Stimulated activated naive CD8-positive, alpha-beta T cell treated with anti-CD3 and anti-CD28 coated beads, Interleukin-15, Interleukin-2, amounts not matched to agents 100 ng/mL and 50 ng/mL, for 24 hours (primary cell): ENCODE data around the gene CSTPP1.
"Not testable (repeated sequence)": the region's sequence is repeated elsewhere in the genome, so short reads cannot be mapped to it uniquely, and the experiment has no call there.

Experiments used
- H3K27ac Mint-ChIP-seq: one replicate; pipeline ENCODE4 v1.8.0; 2021; ENCODE audit warnings: mild to moderate bottlenecking, mixed read lengths
- H3K27me3 Mint-ChIP-seq: one replicate; pipeline ENCODE4 v1.8.0; 2021; ENCODE audit warnings: mixed read lengths
- H3K36me3 Mint-ChIP-seq: one replicate; pipeline ENCODE4 v1.8.0; 2021; ENCODE audit warnings: low read depth, mixed read lengths
- H3K4me1 Mint-ChIP-seq: one replicate; pipeline ENCODE4 v1.8.0; 2021; ENCODE audit warnings: low read depth, mixed read lengths
- H3K4me3 Mint-ChIP-seq: one replicate; pipeline ENCODE4 v1.8.0; 2021; ENCODE audit warnings: mild to moderate bottlenecking, mixed read lengths
- H3K9me3 Mint-ChIP-seq: one replicate; pipeline ENCODE4 v1.8.0; 2021; ENCODE audit warnings: mixed read lengths

CSTPP1 gene

GRCh38 chr11:46982797-46983452 is 46.4 kb downstream of the CSTPP1 start:
- Mint-ChIP-seq H3K27ac (no peak overlapping the region), H3K9me3 (no peaks in the 10 kb centered on the region), H3K4me3 (no peak overlapping the region), H3K4me1 (peaks cover 10% of the 10 kb centered on the region), H3K36me3 (peaks cover 4% of the 10 kb centered on the region), H3K27me3 (no peaks in the 10 kb centered on the region)

GRCh38 chr11:46983598-46983997 is 47.0 kb downstream of the CSTPP1 start:
- Mint-ChIP-seq H3K27ac (no peak overlapping the region), H3K27me3 (no peaks in the 10 kb centered on the region), H3K4me3 (no peak overlapping the region)

GRCh38 chr11:46984548-46984947 is 48.0 kb downstream of the CSTPP1 start:
- Mint-ChIP-seq H3K27ac (no peak overlapping the region), H3K4me3 (no peak overlapping the region), H3K27me3 (no peaks in the 10 kb centered on the region), H3K9me3 (no peaks in the 10 kb centered on the region), H3K4me1 (peaks cover 10% of the 10 kb centered on the region), H3K36me3 (peaks cover 12% of the 10 kb centered on the region)

More at GRCh38 chr11:46983598-46983997, 47.0 kb downstream of the CSTPP1 start:
- H3K36me3 Mint-ChIP-seq = peaks cover 10% of the 10 kb centered on the region
- peaks cover 10% of the 10 kb centered on the region for H3K4me1 Mint-ChIP-seq
- H3K9me3 Mint-ChIP-seq = no peaks in the 10 kb centered on the region

GRCh38 chr11:46984987-46985386 is 48.4 kb downstream of the CSTPP1 start:
- Mint-ChIP-seq H3K27me3 (no peaks in the 10 kb centered on the region), H3K27ac (no peak overlapping the region), H3K36me3 (peaks cover 16% of the 10 kb centered on the region), H3K9me3 (no peaks in the 10 kb centered on the region), H3K4me3 (no peak overlapping the region), H3K4me1 (peaks cover 10% of the 10 kb centered on the region)

- Mint-ChIP-seq H3K36me3 (peaks cover 27% of the 10 kb centered on the region), H3K4me1 (no peaks in the 10 kb centered on the region), H3K27ac (no peak overlapping the region), H3K27me3 (no peaks in the 10 kb centered on the region), H3K4me3 (no peak overlapping the region), H3K9me3 (no peaks in the 10 kb centered on the region)
These were observed 50.6 kb downstream of the CSTPP1 start for GRCh38 chr11:46987183-46987582.

GRCh38 chr11:46989810-46990487 is 53.4 kb downstream of the CSTPP1 start:
- H3K27me3 Mint-ChIP-seq, H3K9me3 Mint-ChIP-seq, H3K27ac Mint-ChIP-seq, H3K4me3 Mint-ChIP-seq, H3K4me1 Mint-ChIP-seq: not testable (repeated sequence)
- H3K36me3 Mint-ChIP-seq = peaks cover 38% of the 10 kb centered on the region

- no peaks in the 10 kb centered on the region for H3K4me1 Mint-ChIP-seq
- H3K4me3 Mint-ChIP-seq = no peak overlapping the region
- H3K9me3 Mint-ChIP-seq = no peaks in the 10 kb centered on the region
- H3K27me3 Mint-ChIP-seq = no peaks in the 10 kb centered on the region
- no peak overlapping the region for H3K27ac Mint-ChIP-seq
- peaks cover 38% of the 10 kb centered on the region for H3K36me3 Mint-ChIP-seq
These were observed 54.8 kb downstream of the CSTPP1 start for GRCh38 chr11:46991391-46991790.

GRCh38 chr11:46992386-46992785 is 55.8 kb downstream of the CSTPP1 start:
- H3K4me3 Mint-ChIP-seq = not testable (repeated sequence)

GRCh38 chr11:46997796-46998195 is 61.2 kb downstream of the CSTPP1 start:
- H3K9me3 Mint-ChIP-seq, H3K4me3 Mint-ChIP-seq, H3K27me3 Mint-ChIP-seq, H3K27ac Mint-ChIP-seq: not testable (repeated sequence)
- peaks cover 27% of the 10 kb centered on the region for H3K4me1 Mint-ChIP-seq
- H3K36me3 Mint-ChIP-seq = peaks cover 17% of the 10 kb centered on the region

More at GRCh38 chr11:46992386-46992785, 55.8 kb downstream of the CSTPP1 start:
- H3K4me1 Mint-ChIP-seq, H3K9me3 Mint-ChIP-seq, H3K27me3 Mint-ChIP-seq, H3K27ac Mint-ChIP-seq: not testable (repeated sequence)
- peaks cover 44% of the 10 kb centered on the region for H3K36me3 Mint-ChIP-seq

GRCh38 chr11:46999217-46999616 is 62.7 kb downstream of the CSTPP1 start:
- Mint-ChIP-seq H3K27me3 (no peaks in the 10 kb centered on the region), H3K36me3 (peaks cover 12% of the 10 kb centered on the region), H3K9me3 (no peaks in the 10 kb centered on the region), H3K4me1 (peaks cover 41% of the 10 kb centered on the region), H3K27ac (no peak overlapping the region), H3K4me3 (no peak overlapping the region)

GRCh38 chr11:47000033-47000432 is 63.5 kb downstream of the CSTPP1 start:
- H3K27ac Mint-ChIP-seq = no peak overlapping the region
- no peaks in the 10 kb centered on the region for H3K9me3 Mint-ChIP-seq
- no peaks in the 10 kb centered on the region for H3K27me3 Mint-ChIP-seq
- H3K4me1 Mint-ChIP-seq = peaks cover 49% of the 10 kb centered on the region
- no peak overlapping the region for H3K4me3 Mint-ChIP-seq
- H3K36me3 Mint-ChIP-seq = peaks cover 12% of the 10 kb centered on the region

GRCh38 chr11:47001781-47002181 is 65.2 kb downstream of the CSTPP1 start:
- H3K27me3 Mint-ChIP-seq = no peaks in the 10 kb centered on the region
- H3K4me3 Mint-ChIP-seq = no peak overlapping the region
- peaks cover 12% of the 10 kb centered on the region for H3K36me3 Mint-ChIP-seq
- H3K9me3 Mint-ChIP-seq = no peaks in the 10 kb centered on the region
- no peak overlapping the region for H3K27ac Mint-ChIP-seq
- peaks cover 49% of the 10 kb centered on the region for H3K4me1 Mint-ChIP-seq

GRCh38 chr11:47002390-47002789 is 65.8 kb downstream of the CSTPP1 start:
- H3K27me3 Mint-ChIP-seq = no peaks in the 10 kb centered on the region
- no peak overlapping the region for H3K27ac Mint-ChIP-seq
- H3K4me3 Mint-ChIP-seq = no peak overlapping the region
- no peaks in the 10 kb centered on the region for H3K9me3 Mint-ChIP-seq
- H3K4me1 Mint-ChIP-seq = peaks cover 49% of the 10 kb centered on the region
- peaks cover 6% of the 10 kb centered on the region for H3K36me3 Mint-ChIP-seq

GRCh38 chr11:47003180-47003877 is 66.8 kb downstream of the CSTPP1 start:
- H3K27me3 Mint-ChIP-seq = no peaks in the 10 kb centered on the region
- H3K27ac Mint-ChIP-seq = peak overlapping the region; percentile 43
- no peak overlapping the region for H3K4me3 Mint-ChIP-seq
- H3K36me3 Mint-ChIP-seq = peaks cover 1% of the 10 kb centered on the region
- peaks cover 49% of the 10 kb centered on the region for H3K4me1 Mint-ChIP-seq
- H3K9me3 Mint-ChIP-seq = no peaks in the 10 kb centered on the region

GRCh38 chr11:47004595-47005033 is 68.1 kb downstream of the CSTPP1 start:
- Mint-ChIP-seq H3K4me1 (peaks cover 45% of the 10 kb centered on the region), H3K27ac (no peak overlapping the region), H3K27me3 (no peaks in the 10 kb centered on the region), H3K36me3 (peaks cover 3% of the 10 kb centered on the region), H3K9me3 (no peaks in the 10 kb centered on the region), H3K4me3 (no peak overlapping the region)
